SKM-1 (cell line): Measurements from ENCODE around the gene BCAS1.
"Not testable (repeated sequence)": the region's sequence is repeated elsewhere in the genome, so short reads cannot be mapped to it uniquely, and the experiment has no call there.

Experiments used
- DNase-seq: peaks from one replicate; lab custom pipeline; 2025; ENCODE audit not compliant: unreplicated experiment; lab: John Stamatoyannopoulos, UW

BCAS1 gene

GRCh38 chr20:53933232-53933846 lies 137.1 kb downstream of the BCAS1 start:
- no peak for DNase-seq

- DNase-seq, result not testable (repeated sequence)
Measured at GRCh38 chr20:53932655-53933192, 137.7 kb downstream of the BCAS1 start.

GRCh38 chr20:53931597-53931996 lies 138.8 kb downstream of the BCAS1 start:
- DNase-seq, result no peak

- DNase-seq, result no peak
Measured at GRCh38 chr20:53930651-53931504, 139.5 kb downstream of the BCAS1 start.

- no peak for DNase-seq
Measured at GRCh38 chr20:53929974-53930650, 140.3 kb downstream of the BCAS1 start.

GRCh38 chr20:53929399-53929798 lies 141.0 kb downstream of the BCAS1 start:
- DNase-seq, result no peak

GRCh38 chr20:53927990-53928389 lies 142.4 kb downstream of the BCAS1 start:
- no peak for DNase-seq

GRCh38 chr20:53926428-53927028 lies 143.9 kb downstream of the BCAS1 start:
- DNase-seq, result peak; percentile 46

- no peak for DNase-seq
Measured at GRCh38 chr20:53925651-53926401, 144.6 kb downstream of the BCAS1 start.

GRCh38 chr20:53923566-53924369 lies 146.6 kb downstream of the BCAS1 start:
- DNase-seq, result no peak

GRCh38 chr20:53922901-53923314 lies 147.5 kb downstream of the BCAS1 start:
- DNase-seq, result peak; percentile 92

- DNase-seq, result no peak
Measured at GRCh38 chr20:53921443-53921973, 148.9 kb downstream of the BCAS1 start.

- DNase-seq, result no peak
Measured at GRCh38 chr20:53920647-53921245, 149.6 kb downstream of the BCAS1 start.

GRCh38 chr20:53919886-53920285 lies 150.5 kb downstream of the BCAS1 start:
- DNase-seq, result no peak

- no peak for DNase-seq
Measured at GRCh38 chr20:53918949-53919361, 151.4 kb downstream of the BCAS1 start.

GRCh38 chr20:53918020-53918311 lies 152.4 kb downstream of the BCAS1 start:
- no peak for DNase-seq

GRCh38 chr20:53917145-53918019 lies 153.0 kb downstream of the BCAS1 start:
- no peak for DNase-seq

- no peak for DNase-seq
Measured at GRCh38 chr20:53916173-53916512, 154.3 kb downstream of the BCAS1 start.
